HG03378 (cell line): ENCODE data around the gene TDG.
"Not testable (repeated sequence)": the region's sequence is repeated elsewhere in the genome, so short reads cannot be mapped to it uniquely, and the experiment has no call there.

Experiments used
- ATAC-seq: cut with Tn5 transposase; IDR thresholded peaks from one replicate; pipeline ENCODE4 v1.9.1; 2021; ENCODE audit warnings: mild to moderate bottlenecking, moderate library complexity; ENCODE audit not compliant: unreplicated experiment

Gene TDG

GRCh38 chr12:104012331-104012730 lies 46.7 kb downstream of the TDG start:
- ATAC-seq, result no peak

- not testable (repeated sequence) for ATAC-seq
Measured at GRCh38 chr12:104021862-104022261, 56.2 kb downstream of the TDG start.

GRCh38 chr12:104022786-104023185 lies 57.1 kb downstream of the TDG start:
- no peak for ATAC-seq

- no peak for ATAC-seq
Measured at GRCh38 chr12:104023710-104024109, 58.0 kb downstream of the TDG start.

GRCh38 chr12:104024348-104024747 lies 58.7 kb downstream of the TDG start:
- ATAC-seq, result no peak

GRCh38 chr12:104025771-104026170 lies 60.1 kb downstream of the TDG start:
- ATAC-seq, result no peak

GRCh38 chr12:104026841-104027599 lies 61.3 kb downstream of the TDG start:
- no peak for ATAC-seq

- not testable (repeated sequence) for ATAC-seq
Measured at GRCh38 chr12:104030596-104030995, 64.9 kb downstream of the TDG start.

- ATAC-seq, result not testable (repeated sequence)
Measured at GRCh38 chr12:104036143-104036542, 70.5 kb downstream of the TDG start.
